H1 (cell line): ENCODE results near the gene ELMO2. TPM values are rescaled to one million over a fixed set of nuclear protein-coding genes. Genes with fewer than 3 reads are reported as not detected.

Experiments used
- CTCF ChIA-PET: fragments of 300-600 bp; sonication (Branson Sonifier 250); formaldehyde crosslinking; loops from one replicate; lab custom pipeline; 2021; ENCODE audit not compliant: partially characterized antibody; lab: Charles Lee
- POLR2A ChIA-PET: fragments of 300-600 bp; sonication (Branson Sonifier 250); formaldehyde crosslinking; loops from one replicate; lab custom pipeline; 2021; ENCODE audit warnings: inconsistent platforms; ENCODE audit not compliant: partially characterized antibody; lab: Charles Lee
- DNase-seq, 2 experiments: peaks; one replicate each; pipeline versions ENCODE4 v3.0.0 to v3.0.0-alpha.2; 2010 to 2022; ENCODE audit warnings: low spot score in 2 of 2, low read depth in 1 of 2, mixed read lengths in 1 of 2
- FAIRE-seq: peaks from 2 replicates; lab custom pipeline; 2011; peaks lifted over from hg19 to GRCh38; lab: Jason Lieb, UNC
- H2AFZ ChIP-seq: 2 replicates; pipeline ENCODE4 v1.8.1; 2012; ENCODE audit warnings: low read length, inconsistent platforms
- H2AK5ac ChIP-seq: 2 replicates; pipeline ENCODE4 v1.6.1; 2013; ENCODE audit warnings: low read depth, low read length
- H2BK120ac ChIP-seq: replicated peaks from 2 replicates; pipeline ENCODE3; 2013; ENCODE audit warnings: low read depth, low read length, inconsistent platforms
- H2BK12ac ChIP-seq: 2 replicates; pipeline ENCODE4 v1.6.1; 2013; ENCODE audit warnings: low read depth, low read length
- H2BK15ac ChIP-seq: 2 replicates; pipeline ENCODE4 v1.6.1; 2013; ENCODE audit warnings: low read length
- H2BK20ac ChIP-seq: 2 replicates; pipeline ENCODE4 v1.6.1; 2013; ENCODE audit warnings: low read length
- H2BK5ac ChIP-seq: 2 replicates; pipeline ENCODE4 v1.6.1; 2013; ENCODE audit warnings: low read depth, low read length
- H3K14ac ChIP-seq: 2 replicates; pipeline ENCODE4 v1.6.1; 2013; ENCODE audit warnings: inconsistent platforms; ENCODE audit not compliant: insufficient read length
- H3K18ac ChIP-seq: 2 replicates; pipeline ENCODE4 v1.6.1; 2013; ENCODE audit warnings: low read length; ENCODE audit errors: extremely low read depth
- H3K23ac ChIP-seq: 2 replicates; pipeline ENCODE4 v1.6.1; 2013; ENCODE audit warnings: inconsistent platforms; ENCODE audit not compliant: insufficient read length
- H3K23me2 ChIP-seq: 2 replicates; pipeline ENCODE4 v1.6.1; 2013; ENCODE audit warnings: low read depth, low read length
- H3K27ac ChIP-seq: 2 replicates; pipeline ENCODE4 v1.6.1; 2011; ENCODE audit warnings: low read depth, low read length, inconsistent platforms
- H3K27me3 ChIP-seq, 4 experiments: replicated peaks in 1 of 4; 1 replicate in 1 of 4; 2 replicates in 3 of 4; pipeline versions ENCODE4 v1.6.1 to v1.8.1; 2011 to 2013; ENCODE audit warnings: low read length in 3 of 4, mild to moderate bottlenecking in 3 of 4, inconsistent platforms in 2 of 4, mixed read lengths in 2 of 4, moderate library complexity in 1 of 4; ENCODE audit not compliant: control insufficient read depth in 3 of 4, insufficient read depth in 3 of 4; ENCODE audit errors: extremely low read depth in 1 of 4
- H3K36me3 ChIP-seq, 4 experiments: 2 replicates each; pipeline versions ENCODE4 v1.6.1 to v1.8.1; 2011 to 2013; ENCODE audit warnings: mild to moderate bottlenecking in 4 of 4, low read length in 3 of 4, moderate library complexity in 2 of 4, control low read depth in 1 of 4, inconsistent platforms in 1 of 4; ENCODE audit not compliant: insufficient read depth in 4 of 4, control insufficient read depth in 2 of 4
- H3K4ac ChIP-seq: replicated peaks from 2 replicates; pipeline ENCODE3; 2013; ENCODE audit warnings: low read length, low read depth, mixed read lengths, inconsistent platforms; ENCODE audit not compliant: insufficient read length
- H3K4me1 ChIP-seq, 4 experiments: replicated peaks in 1 of 4; 1 replicate in 1 of 4; 2 replicates in 3 of 4; pipeline versions ENCODE4 v1.6.1 to v1.8.1; 2011 to 2013; ENCODE audit warnings: low read length in 3 of 4, inconsistent platforms in 2 of 4, mixed read lengths in 1 of 4; ENCODE audit not compliant: insufficient read depth in 4 of 4, control insufficient read depth in 3 of 4
- H3K4me2 ChIP-seq, 2 experiments: 2 replicates each; pipeline versions ENCODE4 v1.6.1 to v1.8.1; 2011 to 2013; ENCODE audit warnings: low read depth in 2 of 2, low read length in 2 of 2, control low read depth in 1 of 2, inconsistent platforms in 1 of 2, mild to moderate bottlenecking in 1 of 2; ENCODE audit not compliant: insufficient read depth in 1 of 2
- H3K4me3 ChIP-seq, 4 experiments: fragments of 200-600, 300-600 bp in 1 of 4; sonication (generic), shearing (Covaris generic), sonication (Bioruptor Twin) in 1 of 4; 2 replicates each; pipeline versions ENCODE4 v1.5.1 to v1.8.1; 2011 to 2016; ENCODE audit warnings: low read length in 4 of 4, low read depth in 3 of 4, control low read depth in 2 of 4, inconsistent platforms in 2 of 4, mild to moderate bottlenecking in 2 of 4, mixed read lengths in 1 of 4, moderate library complexity in 1 of 4; ENCODE audit not compliant: insufficient read depth in 2 of 4; ENCODE audit errors: extremely low read depth in 1 of 4
- H3K56ac ChIP-seq: replicated peaks from 2 replicates; pipeline ENCODE3; 2013; ENCODE audit warnings: low read depth, mild to moderate bottlenecking, mixed read lengths, low read length, inconsistent platforms; ENCODE audit not compliant: insufficient read length
- H3K79me1 ChIP-seq: 2 replicates; pipeline ENCODE4 v1.6.1; 2013; ENCODE audit warnings: low read depth, low read length, control low read depth
- H3K79me2 ChIP-seq, 2 experiments: 2 replicates each; pipeline versions ENCODE4 v1.6.1 to v1.8.1; 2012 to 2013; ENCODE audit warnings: low read length in 2 of 2, mild to moderate bottlenecking in 2 of 2, inconsistent platforms in 1 of 2; ENCODE audit not compliant: insufficient read depth in 2 of 2, control insufficient read depth in 1 of 2
- H3K9ac ChIP-seq, 4 experiments: replicated peaks in 1 of 4; 1 replicate in 1 of 4; 2 replicates in 3 of 4; pipeline versions ENCODE4 v1.6.1 to v1.8.1; 2011 to 2013; ENCODE audit warnings: low read depth in 3 of 4, low read length in 3 of 4, control low read depth in 2 of 4, mild to moderate bottlenecking in 2 of 4, moderate library complexity in 2 of 4, inconsistent platforms in 1 of 4; ENCODE audit errors: extremely low read depth in 1 of 4
- H3K9me3 ChIP-seq, 2 experiments: 2 replicates each; pipeline versions ENCODE4 v1.6.1 to v1.8.1; 2012 to 2013; ENCODE audit warnings: mild to moderate bottlenecking in 2 of 2, moderate library complexity in 2 of 2, control low read depth in 1 of 2, inconsistent platforms in 1 of 2, low read depth in 1 of 2, low read length in 1 of 2, mixed read lengths in 1 of 2; ENCODE audit not compliant: insufficient read depth in 2 of 2
- H4K20me1 ChIP-seq, 2 experiments: replicated peaks in 1 of 2; 2 replicates each; pipeline versions ENCODE3 to v1.8.1; 2011 to 2013; ENCODE audit warnings: inconsistent platforms in 2 of 2, low read length in 2 of 2, mild to moderate bottlenecking in 1 of 2; ENCODE audit not compliant: insufficient read depth in 2 of 2, control insufficient read depth in 1 of 2
- H4K5ac ChIP-seq: 2 replicates; pipeline ENCODE4 v1.6.1; 2013; ENCODE audit warnings: low read length, low read depth, mixed read lengths, inconsistent platforms; ENCODE audit not compliant: insufficient read length
- H4K8ac ChIP-seq: 2 replicates; pipeline ENCODE4 v1.8.0; 2013; ENCODE audit warnings: mild to moderate bottlenecking, moderate library complexity, low read length, inconsistent platforms; ENCODE audit not compliant: insufficient read depth; ENCODE audit errors: extremely low read depth
- H4K91ac ChIP-seq: replicated peaks from 2 replicates; pipeline ENCODE3; 2013; ENCODE audit warnings: low read length, mixed read lengths, inconsistent platforms; ENCODE audit not compliant: insufficient read length
- ASH2L ChIP-seq: fragments of 200-600, 300-600 bp; sonication (generic); IDR thresholded peaks from one replicate; pipeline ENCODE4 v1.7.1; 2017; ENCODE audit warnings: low read length
- CBX5 ChIP-seq: fragments of 300-800, 300-1000 bp; sonication (generic); IDR thresholded peaks from 2 replicates; pipeline ENCODE4 v1.7.1; 2016; ENCODE audit warnings: antibody characterized with exemption, low read length, low read depth
- EZH2 ChIP-seq: fragments of 200-600 bp; sonication (generic); IDR thresholded peaks from 2 replicates; pipeline ENCODE4 v1.7.1; 2012; ENCODE audit warnings: low read depth, mild to moderate bottlenecking, moderate library complexity, low read length, inconsistent platforms; ENCODE audit not compliant: severe bottlenecking
- GABPA ChIP-seq: IDR thresholded peaks from 2 replicates; pipeline ENCODE4 v1.6.1; 2011; ENCODE audit warnings: mild to moderate bottlenecking, low read length, moderate library complexity, borderline replicate concordance; ENCODE audit not compliant: insufficient read depth
- KDM4A ChIP-seq: IDR thresholded peaks from one replicate; pipeline ENCODE4 v1.7.1; 2012; ENCODE audit warnings: low read depth, mild to moderate bottlenecking, moderate library complexity, low read length, inconsistent platforms; ENCODE audit not compliant: severe bottlenecking
- POLR2AphosphoS5 ChIP-seq: IDR thresholded peaks from 2 replicates; pipeline ENCODE4 v1.6.1; 2011; ENCODE audit warnings: low read depth, low read length
- RBBP5 ChIP-seq: IDR thresholded peaks from 2 replicates; pipeline ENCODE4 v1.7.1; 2012; ENCODE audit warnings: low read depth, mild to moderate bottlenecking, inconsistent platforms, low read length, moderate library complexity, borderline replicate concordance
- SIN3A ChIP-seq, 2 experiments: IDR thresholded peaks in 1 of 2; conservative IDR thresholded peaks in 1 of 2; 2 replicates each; pipeline ENCODE4 v1.6.1; 2011 to 2012; ENCODE audit warnings: low read length in 2 of 2, improper control_type of control experiment in 1 of 2, low read depth in 1 of 2, mild to moderate bottlenecking in 1 of 2
- SIX5 ChIP-seq: IDR thresholded peaks from 2 replicates; pipeline ENCODE4 v1.6.1; 2011; ENCODE audit warnings: mild to moderate bottlenecking, low read depth, low read length
- SP4 ChIP-seq: IDR thresholded peaks from 2 replicates; pipeline ENCODE4 v1.6.1; 2012; ENCODE audit warnings: low read length, inconsistent platforms
- TAF1 ChIP-seq: IDR thresholded peaks from 2 replicates; pipeline ENCODE4 v1.6.1; 2011; ENCODE audit warnings: mild to moderate bottlenecking, low read depth, low read length
- TAF7 ChIP-seq: optimal IDR thresholded peaks from 2 replicates; pipeline ENCODE3; 2011; ENCODE audit warnings: low read depth, mild to moderate bottlenecking, inconsistent platforms, low read length, moderate library complexity, borderline replicate concordance
- WGBS, 2 experiments: shearing (Covaris generic) in 1 of 2; methylation state at CpG; one replicate each; pipeline versions ENCODE4 v1.1.6 to v1.1.7; 2013 to 2015; ENCODE audit warnings: low lambda C conversion rate in 2 of 2, mixed read lengths in 2 of 2, inconsistent platforms in 1 of 2, low coverage in 1 of 2, missing lambda C conversion rate in 1 of 2; ENCODE audit not compliant: insufficient replicate concordance in 2 of 2, insufficient coverage in 1 of 2, insufficient read length in 1 of 2; ENCODE audit errors: extremely low coverage in 1 of 2, missing lambda C conversion rate in 1 of 2; 5-methylcytosine and 5-hydroxymethylcytosine counted together
- polyA plus RNA-seq, 7 experiments: library from polyadenylated mRNA; depleted of rRNA in 3 of 7; stranded (reverse) in 5 of 7; unstranded in 2 of 7; fragments of >200 nt in 5 of 7; fragments of 200-250 nt in 2 of 7; gene quantifications; 1 replicate in 5 of 7; 2 replicates in 1 of 7; 4 replicates in 1 of 7; pipeline versions ENCODE4 v1.2.1 to v1.2.3, GENCODE V29; 2011 to 2013; ENCODE audit warnings: missing spikeins in 2 of 7, mixed read lengths in 2 of 7
- total RNA-seq: library from RNA; stranded (reverse); fragmentation: NEBNext Ultra II Directional; extraction: Animal tissue kit (Norgen Biotek cat#: 25700); gene quantifications from 2 replicates; pipeline ENCODE4 v1.2.1, GENCODE V29; 2021

The ELMO2 gene
- total and polyA plus RNA-seq, 2 of the 8 experiments (the other 6 are each of a cell fraction or from before 2014, with no cell fraction given), result 34.3 to 39.7 TPM

DNA sequence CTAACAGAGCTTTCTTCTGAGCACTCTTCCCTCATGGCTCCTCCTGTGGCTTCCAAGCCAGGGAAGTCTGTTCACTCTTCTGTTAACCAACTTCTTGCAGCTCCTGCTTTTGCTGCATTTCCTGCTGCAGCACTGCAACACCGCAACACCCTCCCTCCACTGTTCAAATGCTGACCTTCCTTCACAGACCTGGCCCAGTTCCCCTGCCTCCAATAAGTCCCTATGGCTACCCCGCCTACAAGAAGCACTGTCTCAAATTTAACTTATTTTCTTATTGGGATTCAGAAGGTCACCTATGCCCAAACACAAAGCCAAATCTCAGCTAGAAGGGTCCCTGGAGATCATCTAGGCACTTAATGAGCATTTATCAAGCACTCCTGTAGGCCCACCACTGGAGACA lies 44.6 kb downstream of the ELMO2 start:
- Histone ChIP-seq H2BK5ac (no peak overlapping the region), H4K5ac (no peak overlapping the region), H3K4me1 (peaks cover 0 to 4% (median 0%) of the 10 kb centered on the region in 4 experiments; a peak in 2 of 7 replicates), H3K14ac (no peak overlapping the region), H2AK5ac (no peak overlapping the region), H3K9ac (no peak overlapping the region), H2BK15ac (no peak overlapping the region), H3K23ac (no peak overlapping the region), H3K79me2 (peaks cover 0 to 13% of the 10 kb centered on the region in 2 experiments; a peak in 2 of 4 replicates), H2BK120ac (no peak overlapping the region), H3K23me2 (peaks cover 8% of the 10 kb centered on the region; the same call in 1 of the 2 replicates), H3K9me3 (no peaks in the 10 kb centered on the region), H3K27ac (no peak overlapping the region), H3K56ac (no peak overlapping the region), H3K79me1 (peaks cover 8% of the 10 kb centered on the region; the same call in 1 of the 2 replicates), H4K8ac (no peak overlapping the region), H2BK20ac (no peak overlapping the region), H3K36me3 (peaks cover 3 to 19% (median 8%) of the 10 kb centered on the region in 4 experiments; a peak in 6 of 8 replicates), H3K4me2 (no peak overlapping the region), H4K20me1 (peaks cover 2 to 24% of the 10 kb centered on the region in 2 experiments), H3K4ac (no peak overlapping the region), H4K91ac (no peak overlapping the region), H3K18ac (no peak overlapping the region), H2BK12ac (no peak overlapping the region), H3K27me3 (no peaks in the 10 kb centered on the region), H3K4me3 (no peak overlapping the region), H2AFZ (no peak overlapping the region)
- 81% methylated on average over 2 of the region's 2 CpGs; no CpG with 5 or more reads in 1 of the 2 experiments for WGBS, 2 experiments
- no peak for FAIRE-seq
- CTCF ChIA-PET, result interaction anchor here (1.5 to 5.5 kb wide), 2 partner anchors 13 to 50 kb away, joined by 3 to 29 read pairs; no protein-coding TSS in a partner anchor
- POLR2A ChIA-PET, result interaction anchor here (1.0 to 1.3 kb wide), 2 partner anchors 13 to 49 kb away, joined by 3 to 4 read pairs; no protein-coding TSS in a partner anchor
- no peak for DNase-seq
- no peak for TF ChIP-seq SP4
- TF ChIP-seq EZH2, result no peak
- no peak for TF ChIP-seq SIX5
- no peak for TF ChIP-seq TAF7
- TF ChIP-seq KDM4A, result no peak
- no peak for TF ChIP-seq SIN3A (conservative IDR thresholded peaks at IDR 0.05 in 1 of 2, IDR thresholded peaks at IDR 0.05 in 1 of 2; ENCODE audit: low read depth in 1 of 2, low read length in 2 of 2)
- no peak for TF ChIP-seq CBX5
- no peak for TF ChIP-seq ASH2L
- no peak for TF ChIP-seq GABPA
- no peak for TF ChIP-seq POLR2AphosphoS5
- no peak for TF ChIP-seq RBBP5
- no peak for TF ChIP-seq TAF1
